Measurements from ENCODE around the gene SKI.

DNA sequence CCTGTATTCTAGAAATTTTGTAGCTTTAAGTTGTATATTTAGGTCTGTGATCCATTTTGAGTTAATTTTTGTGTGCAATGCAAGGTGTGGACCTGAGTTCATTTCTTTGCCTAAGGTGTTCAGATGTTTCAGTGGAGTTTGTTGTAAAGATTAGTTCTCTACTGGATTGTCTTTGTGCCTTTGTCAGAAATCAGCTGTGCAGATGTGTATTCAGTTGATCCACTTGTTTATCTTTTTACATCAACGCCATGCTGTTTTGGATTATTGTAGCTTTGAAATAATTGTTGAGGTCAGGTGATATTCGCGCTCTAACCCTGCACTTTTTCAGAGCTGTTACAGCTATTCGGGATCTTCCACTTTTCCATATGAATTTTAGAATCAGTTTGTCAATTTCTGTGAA lies 32.8 kb downstream of the SKI start:
- TF ChIP-seq, protein P1, sequence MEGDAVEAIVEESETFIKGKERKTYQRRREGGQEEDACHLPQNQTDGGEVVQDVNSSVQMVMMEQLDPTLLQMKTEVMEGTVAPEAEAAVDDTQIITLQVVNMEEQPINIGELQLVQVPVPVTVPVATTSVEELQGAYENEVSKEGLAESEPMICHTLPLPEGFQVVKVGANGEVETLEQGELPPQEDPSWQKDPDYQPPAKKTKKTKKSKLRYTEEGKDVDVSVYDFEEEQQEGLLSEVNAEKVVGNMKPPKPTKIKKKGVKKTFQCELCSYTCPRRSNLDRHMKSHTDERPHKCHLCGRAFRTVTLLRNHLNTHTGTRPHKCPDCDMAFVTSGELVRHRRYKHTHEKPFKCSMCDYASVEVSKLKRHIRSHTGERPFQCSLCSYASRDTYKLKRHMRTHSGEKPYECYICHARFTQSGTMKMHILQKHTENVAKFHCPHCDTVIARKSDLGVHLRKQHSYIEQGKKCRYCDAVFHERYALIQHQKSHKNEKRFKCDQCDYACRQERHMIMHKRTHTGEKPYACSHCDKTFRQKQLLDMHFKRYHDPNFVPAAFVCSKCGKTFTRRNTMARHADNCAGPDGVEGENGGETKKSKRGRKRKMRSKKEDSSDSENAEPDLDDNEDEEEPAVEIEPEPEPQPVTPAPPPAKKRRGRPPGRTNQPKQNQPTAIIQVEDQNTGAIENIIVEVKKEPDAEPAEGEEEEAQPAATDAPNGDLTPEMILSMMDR (IDR thresholded peaks at IDR 0.05; ENCODE audit: insufficient read depth, low read depth, low read length): no peak
- no peak for TF ChIP-seq EZH2 (IDR thresholded peaks at IDR 0.05; ENCODE audit: insufficient read depth, low read length)

Data from astrocyte (in vitro differentiated cells and primary cell).